ENCODE results near the gene TRIM72. TPM values are rescaled to one million over a fixed set of nuclear protein-coding genes. Genes with fewer than 3 reads are reported as not detected.

The TRIM72 gene
- total RNA-seq, 1 experiment from 2014 or later, result 1.8 TPM

- DNase-seq (ENCODE audit: low spot score), result no peak
- peaks cover 12% of the 10 kb centered on the region for H3K4me1 Mint-ChIP-seq
- no peak for ATAC-seq
- H3K4me3 Mint-ChIP-seq, result no peak overlapping the region
- ChIA-PET CTCF (interaction anchor here (1.2 kb wide), 1 partner anchor 63 kb away, joined by 3 read pairs; no protein-coding TSS in a partner anchor), POLR2A (interaction anchor here (0.6 kb wide), 1 partner anchor 28 kb away, joined by 4 read pairs; no protein-coding TSS in a partner anchor)
- no peak for TF ChIP-seq MAX (CRISPR knock-in tag; IDR thresholded peaks at IDR 0.05)
- no peak for TF ChIP-seq IRF2 (CRISPR knock-in tag; IDR thresholded peaks at IDR 0.05; ENCODE audit: borderline replicate concordance, low read depth)
- no peak for TF ChIP-seq GTF2I (CRISPR knock-in tag; conservative IDR thresholded peaks at IDR 0.05)
- no peak for TF ChIP-seq E2F4 (CRISPR knock-in tag; IDR thresholded peaks at IDR 0.05; ENCODE audit: borderline replicate concordance, low read depth)
- no peak for TF ChIP-seq EMX1 (CRISPR knock-in tag; IDR thresholded peaks at IDR 0.05)
- TF ChIP-seq SMAD3 (CRISPR knock-in tag; IDR thresholded peaks at IDR 0.05; ENCODE audit: borderline replicate concordance), result no peak
- no peak for TF ChIP-seq RELA (CRISPR knock-in tag; IDR thresholded peaks at IDR 0.05; ENCODE audit: borderline replicate concordance)
- TF ChIP-seq RORB (CRISPR knock-in tag; IDR thresholded peaks at IDR 0.05), result no peak
- no peak for TF ChIP-seq E2F5 (CRISPR knock-in tag; IDR thresholded peaks at IDR 0.05)
- TF ChIP-seq JAZF1 (CRISPR knock-in tag; IDR thresholded peaks at IDR 0.05), result no peak
- TF ChIP-seq ZNF263 (CRISPR knock-in tag; IDR thresholded peaks at IDR 0.05; ENCODE audit: low read depth), result no peak
- TF ChIP-seq ZNF317 (CRISPR knock-in tag; IDR thresholded peaks at IDR 0.05; ENCODE audit: borderline replicate concordance, low read depth), result no peak
- no peak for TF ChIP-seq ZNF532 (CRISPR knock-in tag; IDR thresholded peaks at IDR 0.05; ENCODE audit: borderline replicate concordance)
- TF ChIP-seq MLX (CRISPR knock-in tag; IDR thresholded peaks at IDR 0.05), result no peak
- no peak for TF ChIP-seq CREM (CRISPR knock-in tag; IDR thresholded peaks at IDR 0.05)
- TF ChIP-seq ZNF423 (CRISPR knock-in tag; IDR thresholded peaks at IDR 0.05), result no peak
- no peak for TF ChIP-seq MYBL2 (CRISPR knock-in tag; IDR thresholded peaks at IDR 0.05)
- H3K27ac Mint-ChIP-seq, result no peak overlapping the region
- H3K36me3 Mint-ChIP-seq, result no peaks in the 10 kb centered on the region
- peaks cover 2% of the 10 kb centered on the region; the same call in 1 of the 2 replicates for H3K27me3 Mint-ChIP-seq (ENCODE audit: low read depth)
- no peaks in the 10 kb centered on the region for H3K9me3 Mint-ChIP-seq
Measured at GRCh38 chr16:31270795-31271194, 56.9 kb downstream of the TRIM72 start.

GRCh38 chr16:31271621-31272190, 57.8 kb downstream of the TRIM72 start:
- H3K27ac Mint-ChIP-seq, result no peak overlapping the region
- no peak overlapping the region for H3K4me3 Mint-ChIP-seq
- peaks cover 16% of the 10 kb centered on the region for H3K4me1 Mint-ChIP-seq
- H3K27me3 Mint-ChIP-seq (ENCODE audit: low read depth), result peaks cover 2% of the 10 kb centered on the region; the same call in 1 of the 2 replicates
- ChIA-PET CTCF (interaction anchor here (1.0 kb wide), 1 partner anchor 55 kb away, joined by 3 read pairs; the partner anchor contains the start of gene PYDC1), POLR2A (interaction anchor here (1.4 kb wide), 1 partner anchor 154 kb away, joined by 3 read pairs; the partner anchor contains the start of gene KAT8)
- no peaks in the 10 kb centered on the region for H3K9me3 Mint-ChIP-seq
- no peaks in the 10 kb centered on the region for H3K36me3 Mint-ChIP-seq
- ATAC-seq (no peak), DNase-seq (ENCODE audit: low spot score) (no peak)
- no peak for TF ChIP-seq ZNF512 (CRISPR knock-in tag; IDR thresholded peaks at IDR 0.05; ENCODE audit: borderline replicate concordance)
- no peak for TF ChIP-seq TEAD1 (CRISPR knock-in tag; IDR thresholded peaks at IDR 0.05)
- TF ChIP-seq HMGXB4 (CRISPR knock-in tag; IDR thresholded peaks at IDR 0.05), result no peak
- no peak for TF ChIP-seq SP1 (CRISPR knock-in tag; conservative IDR thresholded peaks at IDR 0.05)
- no peak for TF ChIP-seq CBFB (CRISPR knock-in tag; IDR thresholded peaks at IDR 0.05; ENCODE audit: low read depth)
- TF ChIP-seq TCF7 (CRISPR knock-in tag; IDR thresholded peaks at IDR 0.05; ENCODE audit: low read depth), result no peak
- no peak for TF ChIP-seq SOX15 (CRISPR knock-in tag; IDR thresholded peaks at IDR 0.05)
- no peak for TF ChIP-seq IRF2 (CRISPR knock-in tag; IDR thresholded peaks at IDR 0.05; ENCODE audit: borderline replicate concordance, low read depth)
